ENCODE measurements around the gene PF4V1. TPM values are rescaled to one million over a fixed set of nuclear protein-coding genes. Genes with fewer than 3 reads are reported as not detected.

Gene PF4V1
- total and polyA plus RNA-seq, 4 donors, result 0.38 TPM; not detected in 3

DNA sequence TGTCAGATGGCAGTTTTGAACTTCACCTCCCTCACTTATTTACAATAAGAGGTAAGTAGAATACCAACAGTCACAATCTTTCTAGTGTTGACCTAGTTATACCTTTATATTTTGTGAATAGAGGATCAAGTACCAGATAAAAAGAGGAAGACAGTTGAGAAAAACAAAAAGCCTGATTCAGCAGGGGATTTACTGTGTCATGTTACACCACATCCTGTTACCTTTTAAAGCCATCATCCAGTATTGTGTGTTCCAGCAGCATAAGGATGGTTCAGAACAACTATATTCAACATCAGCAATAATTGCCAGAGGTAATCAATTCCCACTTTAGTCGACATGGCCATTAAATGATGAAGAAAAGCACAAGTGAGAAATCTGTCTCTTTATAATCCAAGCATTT lies 38.0 kb upstream of the PF4V1 start:
- H3K4me1 ChIP-seq (ENCODE audit: control insufficient read depth in 5 of 5, insufficient read depth in 5 of 5, low read length in 5 of 5), result no peaks in the 10 kb centered on the region
- no peak overlapping the region for H3K27ac ChIP-seq (ENCODE audit: low read depth in 1 of 2, low read length in 1 of 2)
- H3K36me3 ChIP-seq (ENCODE audit: control insufficient read depth in 4 of 4, insufficient read depth in 4 of 4, low read length in 4 of 4), result no peaks in the 10 kb centered on the region
- TF ChIP-seq, protein P1, sequence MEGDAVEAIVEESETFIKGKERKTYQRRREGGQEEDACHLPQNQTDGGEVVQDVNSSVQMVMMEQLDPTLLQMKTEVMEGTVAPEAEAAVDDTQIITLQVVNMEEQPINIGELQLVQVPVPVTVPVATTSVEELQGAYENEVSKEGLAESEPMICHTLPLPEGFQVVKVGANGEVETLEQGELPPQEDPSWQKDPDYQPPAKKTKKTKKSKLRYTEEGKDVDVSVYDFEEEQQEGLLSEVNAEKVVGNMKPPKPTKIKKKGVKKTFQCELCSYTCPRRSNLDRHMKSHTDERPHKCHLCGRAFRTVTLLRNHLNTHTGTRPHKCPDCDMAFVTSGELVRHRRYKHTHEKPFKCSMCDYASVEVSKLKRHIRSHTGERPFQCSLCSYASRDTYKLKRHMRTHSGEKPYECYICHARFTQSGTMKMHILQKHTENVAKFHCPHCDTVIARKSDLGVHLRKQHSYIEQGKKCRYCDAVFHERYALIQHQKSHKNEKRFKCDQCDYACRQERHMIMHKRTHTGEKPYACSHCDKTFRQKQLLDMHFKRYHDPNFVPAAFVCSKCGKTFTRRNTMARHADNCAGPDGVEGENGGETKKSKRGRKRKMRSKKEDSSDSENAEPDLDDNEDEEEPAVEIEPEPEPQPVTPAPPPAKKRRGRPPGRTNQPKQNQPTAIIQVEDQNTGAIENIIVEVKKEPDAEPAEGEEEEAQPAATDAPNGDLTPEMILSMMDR (IDR thresholded peaks at IDR 0.05; ENCODE audit: control extremely low read depth, extremely low read depth), result no peak
- no peaks in the 10 kb centered on the region for H3K9me3 ChIP-seq (ENCODE audit: control insufficient read depth in 4 of 4, insufficient read depth in 3 of 4, low read length in 3 of 4)
- WGBS, 2 donors, result 66 to 74% methylated on average over 1 of the region's 1 CpG
- no peak overlapping the region for H3K9ac ChIP-seq (ENCODE audit: insufficient read depth in 1 of 2, low read length in 2 of 2)
- no peak for DNase-seq
- no peak overlapping the region for H3K4me3 ChIP-seq
- no peaks in the 10 kb centered on the region for H3K27me3 ChIP-seq (ENCODE audit: control insufficient read depth in 3 of 3, insufficient read depth in 3 of 3, low read length in 2 of 3)
- no peak for ATAC-seq (ENCODE audit: insufficient read depth, low FRiP score)

DNA sequence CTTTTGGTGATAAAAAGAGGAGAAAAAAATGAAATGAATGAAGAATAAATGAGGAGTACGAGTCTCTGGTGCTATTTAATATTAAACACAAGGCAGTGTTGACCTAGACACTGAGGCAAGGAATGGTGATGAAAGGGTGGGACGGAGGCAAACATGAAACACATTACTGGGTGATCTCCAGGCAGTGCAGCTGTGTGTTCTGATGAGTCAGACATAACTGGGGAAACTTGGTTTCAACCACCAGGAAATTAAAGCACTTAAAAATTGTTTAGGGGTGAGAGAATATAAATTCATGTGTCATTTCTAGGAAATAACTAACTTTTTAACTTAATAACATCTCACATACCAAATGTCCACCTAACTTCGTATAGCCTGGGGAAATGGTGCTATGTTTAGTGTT lies 36.3 kb upstream of the PF4V1 start:
- Histone ChIP-seq H3K4me1 (ENCODE audit: control insufficient read depth in 5 of 5, insufficient read depth in 5 of 5, low read length in 5 of 5) (no peaks in the 10 kb centered on the region), H3K9me3 (ENCODE audit: control insufficient read depth in 4 of 4, insufficient read depth in 3 of 4, low read length in 3 of 4) (no peaks in the 10 kb centered on the region), H3K27ac (ENCODE audit: low read depth in 1 of 2, low read length in 1 of 2) (no peak overlapping the region), H3K4me3 (no peak overlapping the region), H3K9ac (ENCODE audit: insufficient read depth in 1 of 2, low read length in 2 of 2) (no peak overlapping the region), H3K27me3 (ENCODE audit: control insufficient read depth in 3 of 3, insufficient read depth in 3 of 3, low read length in 2 of 3) (no peaks in the 10 kb centered on the region), H3K36me3 (ENCODE audit: control insufficient read depth in 4 of 4, insufficient read depth in 4 of 4, low read length in 4 of 4) (no peaks in the 10 kb centered on the region)
- ATAC-seq (ENCODE audit: insufficient read depth, low FRiP score) (peak; percentile 69), DNase-seq (no peak)
- TF ChIP-seq, protein P1 (IDR thresholded peaks at IDR 0.05; ENCODE audit: control extremely low read depth, extremely low read depth), result no peak
- 51 to 62% methylated on average over 3 of the region's 3 CpGs for WGBS, 2 donors

DNA sequence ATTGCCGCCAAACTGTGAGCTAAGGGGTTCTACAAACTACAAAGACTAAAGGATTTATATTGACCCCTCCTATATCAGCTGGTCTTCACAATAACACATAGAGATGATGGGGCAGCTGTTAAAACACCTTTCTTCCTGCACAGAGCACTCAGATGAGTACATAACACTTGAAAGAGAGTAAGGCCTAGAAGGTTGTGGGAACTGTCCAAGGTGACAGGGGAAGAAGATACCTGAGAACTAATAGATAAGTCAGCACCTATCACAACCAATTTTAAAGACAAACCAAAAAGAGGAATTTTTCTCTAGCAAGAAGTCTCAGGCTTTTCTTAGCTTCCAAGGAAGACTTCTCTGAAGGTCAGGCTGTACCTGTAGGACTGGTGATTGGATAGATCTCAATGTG lies 35.8 kb upstream of the PF4V1 start:
- WGBS, 2 donors, result 94 to 96% methylated on average over 1 of the region's 1 CpG
- ATAC-seq (ENCODE audit: insufficient read depth, low FRiP score) (no peak), DNase-seq (no peak)
- no peaks in the 10 kb centered on the region for H3K9me3 ChIP-seq (ENCODE audit: control insufficient read depth in 4 of 4, insufficient read depth in 3 of 4, low read length in 3 of 4)
- H3K36me3 ChIP-seq (ENCODE audit: control insufficient read depth in 4 of 4, insufficient read depth in 4 of 4, low read length in 4 of 4), result no peaks in the 10 kb centered on the region
- TF ChIP-seq, protein P1 (IDR thresholded peaks at IDR 0.05; ENCODE audit: control extremely low read depth, extremely low read depth), result no peak
- H3K9ac ChIP-seq (ENCODE audit: insufficient read depth in 1 of 2, low read length in 2 of 2), result no peak overlapping the region
- no peak overlapping the region for H3K27ac ChIP-seq (ENCODE audit: low read depth in 1 of 2, low read length in 1 of 2)
- no peaks in the 10 kb centered on the region for H3K4me1 ChIP-seq (ENCODE audit: control insufficient read depth in 5 of 5, insufficient read depth in 5 of 5, low read length in 5 of 5)
- no peaks in the 10 kb centered on the region for H3K27me3 ChIP-seq (ENCODE audit: control insufficient read depth in 3 of 3, insufficient read depth in 3 of 3, low read length in 2 of 3)
- no peak overlapping the region for H3K4me3 ChIP-seq

DNA sequence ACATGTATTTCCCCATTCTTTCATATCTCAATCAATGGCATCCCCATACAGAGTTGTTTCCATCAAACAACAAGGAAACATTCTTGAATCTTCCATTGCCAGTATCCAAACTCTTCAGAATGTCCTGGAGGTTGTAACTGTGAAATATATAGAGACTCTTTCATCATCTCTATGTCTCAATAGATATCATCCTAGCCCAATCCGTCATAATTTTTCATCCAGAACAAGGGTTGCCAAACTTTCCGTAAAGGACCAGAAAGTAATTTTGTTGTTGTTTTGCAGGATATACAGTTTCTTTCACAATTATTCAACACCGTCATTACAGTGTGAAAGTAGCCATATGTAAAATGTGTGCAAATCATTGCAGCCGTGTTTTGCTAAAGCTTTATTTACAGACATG lies 31.8 kb upstream of the PF4V1 start:
- TF ChIP-seq, protein P1 (IDR thresholded peaks at IDR 0.05; ENCODE audit: control extremely low read depth, extremely low read depth), result no peak
- Histone ChIP-seq H3K9ac (ENCODE audit: insufficient read depth in 1 of 2, low read length in 2 of 2) (no peak overlapping the region), H3K4me1 (ENCODE audit: control insufficient read depth in 5 of 5, insufficient read depth in 5 of 5, low read length in 5 of 5) (no peaks in the 10 kb centered on the region), H3K4me3 (no peak overlapping the region), H3K9me3 (ENCODE audit: control insufficient read depth in 4 of 4, insufficient read depth in 3 of 4, low read length in 3 of 4) (no peaks in the 10 kb centered on the region), H3K27me3 (ENCODE audit: control insufficient read depth in 3 of 3, insufficient read depth in 3 of 3, low read length in 2 of 3) (no peaks in the 10 kb centered on the region), H3K27ac (ENCODE audit: low read depth in 1 of 2, low read length in 1 of 2) (no peak overlapping the region), H3K36me3 (ENCODE audit: control insufficient read depth in 4 of 4, insufficient read depth in 4 of 4, low read length in 4 of 4) (no peaks in the 10 kb centered on the region)
- 42 to 78% methylated on average over 4 of the region's 4 CpGs for WGBS, 2 donors
- ATAC-seq (ENCODE audit: insufficient read depth, low FRiP score), result no peak
- no peak for DNase-seq

All from lung (tissue), 12 donors.